ENCODE data around the gene ITGB3. TPM values are rescaled to one million over a fixed set of nuclear protein-coding genes. Genes with fewer than 3 reads are reported as not detected.

ITGB3 gene
- total and polyA plus RNA-seq, 2 of the 8 experiments (the other 6 are each of a cell fraction or from before 2014, with no cell fraction given) = 0.08 to 0.09 TPM

- TF ChIP-seq GTF2F1 (IDR thresholded peaks at IDR 0.05; ENCODE audit: borderline replicate concordance, low read depth, low read length) (no peak), MAFK (IDR thresholded peaks at IDR 0.05; ENCODE audit: low read depth, low read length) (no peak)
Observed at GRCh38 chr17:47208744-47209488, 44.7 kb upstream of the ITGB3 start, which contains the start of gene MYL4 (continued).
